HG03175 (cell line): ENCODE results near the gene CGB5.

Experiments
- ATAC-seq: cut with Tn5 transposase; IDR thresholded peaks from one replicate; pipeline ENCODE4 v1.9.1; 2021; ENCODE audit warnings: mild to moderate bottlenecking, moderate library complexity; ENCODE audit not compliant: unreplicated experiment

CGB5 gene

GRCh38 chr19:49085020-49085867 is 41.6 kb downstream of the CGB5 start, which contains the start of gene SNRNP70:
Gene SNRNP70, plus strand, starts transcription at chr19:49085451. Its CDS starts 964 bp downstream, at chr19:49086415.
- ATAC-seq, result peak; percentile 83

- ATAC-seq, result no peak
Measured at GRCh38 chr19:49085868-49086232, 42.2 kb downstream of the CGB5 start.

GRCh38 chr19:49086296-49086695 is 42.6 kb downstream of the CGB5 start:
- no peak for ATAC-seq

GRCh38 chr19:49091391-49092038 is 47.9 kb downstream of the CGB5 start:
- ATAC-seq, result no peak

- ATAC-seq, result no peak
Measured at GRCh38 chr19:49092686-49093085, 49.0 kb downstream of the CGB5 start.
